ENCODE data around the gene NUDT4.

GRCh38 chr12:93338598-93338997 is 39.1 kb upstream of the NUDT4 start:
- TF ChIP-seq POLR2A (IDR thresholded peaks at IDR 0.05) (no peak), CTCF (IDR thresholded peaks at IDR 0.05) (no peak), EP300 (IDR thresholded peaks at IDR 0.05) (no peak)

Data from tibial nerve (tissue), 4 donors.